Frontal cortex (tissue), 4 donors: ENCODE data around the gene FEN1. TPM values are rescaled to one million over a fixed set of nuclear protein-coding genes. Genes with fewer than 3 reads are reported as not detected.

ENCODE experiments used
- DNase-seq, 2 donors: peaks; one replicate each; pipeline ENCODE4 v3.0.0; 2012; ENCODE audit warnings: low spot score in 2 of 2
- FAIRE-seq: peaks from 2 replicates; lab custom pipeline; 2012; peaks lifted over from hg19 to GRCh38; lab: Jason Lieb, UNC
- total RNA-seq: library from RNA; depleted of rRNA; stranded (reverse); fragments of >200 nt; gene quantifications from one replicate; pipeline ENCODE4 v1.2.3, GENCODE V29; 2014
- donor health status: control.
- donor health status: control.
- donor health status: control.

FEN1 gene
- total RNA-seq, 1 donor from 2014 or later, result 15.9 TPM

GRCh38 chr11:61836193-61836592, 43.5 kb downstream of the FEN1 start:
- FAIRE-seq, result no peak
- no peak for DNase-seq

- FAIRE-seq, result no peak
- DNase-seq, result no peak
These were observed 44.8 kb downstream of the FEN1 start for GRCh38 chr11:61837411-61838005.

GRCh38 chr11:61838501-61838900, 45.8 kb downstream of the FEN1 start:
- FAIRE-seq, result no peak
- no peak for DNase-seq

GRCh38 chr11:61838921-61839320, 46.2 kb downstream of the FEN1 start:
- FAIRE-seq (no peak), DNase-seq (no peak)

GRCh38 chr11:61839742-61840141, 47.0 kb downstream of the FEN1 start:
- FAIRE-seq (no peak), DNase-seq (no peak)

- DNase-seq (no peak), FAIRE-seq (no peak)
These were observed 47.7 kb downstream of the FEN1 start for GRCh38 chr11:61840371-61840770.

- no peak for DNase-seq
- no peak for FAIRE-seq
These were observed 49.2 kb downstream of the FEN1 start for GRCh38 chr11:61841636-61842527.

- DNase-seq, result no peak
- no peak for FAIRE-seq
These were observed 49.8 kb downstream of the FEN1 start for GRCh38 chr11:61842528-61842820.

GRCh38 chr11:61844909-61845565, 52.3 kb downstream of the FEN1 start:
- DNase-seq (no peak), FAIRE-seq (no peak)

GRCh38 chr11:61846362-61847020, 53.8 kb downstream of the FEN1 start:
- FAIRE-seq (no peak), DNase-seq (no peak)

Other genes starting within 250 kb of the FEN1 start
- 14.7 TPM for gene SYT7, start 211.8 kb upstream of the FEN1 start, total RNA-seq
- gene DAGLA, start 112.5 kb upstream of the FEN1 start, total RNA-seq, result 4.9 TPM
- gene MYRF, start 40.3 kb upstream of the FEN1 start, total RNA-seq, result 0.82 TPM
- 62.4 TPM for gene TMEM258, start 312 bp upstream of the FEN1 start, total RNA-seq
- gene FADS1, start 24.1 kb downstream of the FEN1 start, total RNA-seq, result 81.9 TPM
- 121 TPM for gene FADS2, start 35.4 kb downstream of the FEN1 start, total RNA-seq
- gene FADS3, start 98.6 kb downstream of the FEN1 start, total RNA-seq, result 35.5 TPM
- 1.6 TPM for gene RAB3IL1, start 124.7 kb downstream of the FEN1 start, total RNA-seq
- 1.6 TPM for gene BEST1, start 157.4 kb downstream of the FEN1 start, total RNA-seq
- gene FTH1, start 174.7 kb downstream of the FEN1 start, total RNA-seq, result 254 TPM